Thymus (tissue), 11 donors: ENCODE data around the gene HS3ST1. TPM values are rescaled to one million over a fixed set of nuclear protein-coding genes. Genes with fewer than 3 reads are reported as not detected.

Experiments
- DNase-seq, 9 donors: peaks; one replicate each; pipeline ENCODE4 v3.0.0-alpha.2; 2013; ENCODE audit warnings: low spot score in 9 of 9, low read depth in 6 of 9, missing footprints in 1 of 9
- H3K27ac ChIP-seq, 2 donors: one replicate each; pipeline ENCODE4 v1.5.1; 2013; ENCODE audit warnings: control low read depth in 1 of 2, low read depth in 1 of 2, low read length in 1 of 2, mild to moderate bottlenecking in 1 of 2, moderate library complexity in 1 of 2
- H3K27me3 ChIP-seq, 2 donors: one replicate each; pipeline ENCODE4 v1.5.1; 2013; ENCODE audit warnings: low read length in 1 of 2; ENCODE audit not compliant: control insufficient read depth in 2 of 2, insufficient read depth in 1 of 2
- H3K36me3 ChIP-seq, 2 donors: one replicate each; pipeline ENCODE4 v1.5.1; 2013; ENCODE audit warnings: low read length in 1 of 2, mild to moderate bottlenecking in 1 of 2, moderate library complexity in 1 of 2; ENCODE audit not compliant: control insufficient read depth in 2 of 2, insufficient read depth in 2 of 2
- H3K4me1 ChIP-seq, 2 donors: one replicate each; pipeline ENCODE4 v1.5.1; 2013; ENCODE audit warnings: low read length in 2 of 2; ENCODE audit not compliant: control insufficient read depth in 2 of 2, insufficient read depth in 2 of 2
- H3K4me3 ChIP-seq, 2 donors: one replicate each; pipeline ENCODE4 v1.5.1; 2013; ENCODE audit warnings: low read length in 2 of 2, control low read depth in 1 of 2, mild to moderate bottlenecking in 1 of 2
- H3K9me3 ChIP-seq, 2 donors: one replicate each; pipeline ENCODE4 v1.5.1; 2013; ENCODE audit warnings: low read length in 1 of 2, mild to moderate bottlenecking in 1 of 2; ENCODE audit not compliant: control insufficient read depth in 2 of 2, insufficient read depth in 1 of 2
- WGBS: extraction: QIAGEN DNeasy Blood & Tissue Kit; methylation state at CpG from one replicate; pipeline ENCODE4 v1.1.7; 2013; 5-methylcytosine and 5-hydroxymethylcytosine counted together
- polyA plus RNA-seq: library from polyadenylated mRNA; stranded (reverse); fragments of 200-250 nt; gene quantifications from one replicate; pipeline ENCODE4 v1.2.3, GENCODE V29; 2013
- total RNA-seq: library from RNA; stranded (reverse); fragments of 120-200 nt; gene quantifications from one replicate; pipeline ENCODE4 v1.2.4, GENCODE V29; 2013
- donor health status: healthy.

HS3ST1 gene
- total and polyA plus RNA-seq, 2 donors: 0.89 to 1.5 TPM

DNA sequence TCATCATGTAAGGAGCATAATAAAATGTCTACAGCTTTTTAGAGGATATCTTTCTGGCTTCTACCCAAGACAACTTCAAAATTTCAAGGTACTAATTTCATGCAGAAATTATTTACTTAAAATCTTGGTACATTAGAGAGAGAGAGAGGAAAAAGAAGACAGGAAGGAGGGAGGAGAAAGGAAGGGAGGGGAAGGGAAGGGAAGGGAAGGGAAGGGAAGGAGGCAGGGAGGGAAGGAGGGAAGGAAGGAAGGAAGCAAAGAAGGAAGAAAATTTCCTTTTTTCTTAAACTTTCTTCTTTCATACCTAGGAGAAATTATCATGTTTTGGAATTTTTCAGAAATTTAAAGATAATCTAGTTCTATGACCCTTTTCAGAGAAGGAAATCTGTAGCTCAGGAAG lies 61.8 kb downstream of the HS3ST1 start:
- peaks cover 0 to 16% of the 10 kb centered on the region in 2 donors for H3K27me3 ChIP-seq
- H3K4me3 ChIP-seq: no peak overlapping the region
- no peak for DNase-seq
- H3K4me1 ChIP-seq: peaks cover 0 to 3% of the 10 kb centered on the region in 2 donors
- no peaks in the 10 kb centered on the region for H3K36me3 ChIP-seq
- peaks cover 0 to 3% of the 10 kb centered on the region in 2 donors for H3K9me3 ChIP-seq
- H3K27ac ChIP-seq: no peak overlapping the region

- no peak for DNase-seq
- H3K4me3 ChIP-seq: no peak overlapping the region
- H3K36me3 ChIP-seq: no peaks in the 10 kb centered on the region
- H3K9me3 ChIP-seq: peaks cover 0 to 3% of the 10 kb centered on the region in 2 donors
- peaks cover 0 to 16% of the 10 kb centered on the region in 2 donors for H3K27me3 ChIP-seq
- no peak overlapping the region for H3K27ac ChIP-seq
- H3K4me1 ChIP-seq: peaks cover 0 to 3% of the 10 kb centered on the region in 2 donors
These were observed 63.7 kb downstream of the HS3ST1 start for GRCh38 chr4:11365039-11365438.

GRCh38 chr4:11359591-11359990 lies 69.1 kb downstream of the HS3ST1 start:
- Histone ChIP-seq H3K36me3 (no peaks in the 10 kb centered on the region), H3K9me3 (no peaks in the 10 kb centered on the region), H3K4me1 (no peaks in the 10 kb centered on the region), H3K4me3 (no peak overlapping the region), H3K27me3 (no peaks in the 10 kb centered on the region), H3K27ac (no peak overlapping the region)
- no peak for DNase-seq

GRCh38 chr4:11355226-11355625 lies 73.5 kb downstream of the HS3ST1 start:
- Histone ChIP-seq H3K4me3 (no peak overlapping the region), H3K36me3 (no peaks in the 10 kb centered on the region), H3K9me3 (no peaks in the 10 kb centered on the region), H3K4me1 (no peaks in the 10 kb centered on the region), H3K27ac (no peak overlapping the region), H3K27me3 (no peaks in the 10 kb centered on the region)
- DNase-seq: no peak
- WGBS: 92% methylated on average over 8 of the region's 8 CpGs

DNA sequence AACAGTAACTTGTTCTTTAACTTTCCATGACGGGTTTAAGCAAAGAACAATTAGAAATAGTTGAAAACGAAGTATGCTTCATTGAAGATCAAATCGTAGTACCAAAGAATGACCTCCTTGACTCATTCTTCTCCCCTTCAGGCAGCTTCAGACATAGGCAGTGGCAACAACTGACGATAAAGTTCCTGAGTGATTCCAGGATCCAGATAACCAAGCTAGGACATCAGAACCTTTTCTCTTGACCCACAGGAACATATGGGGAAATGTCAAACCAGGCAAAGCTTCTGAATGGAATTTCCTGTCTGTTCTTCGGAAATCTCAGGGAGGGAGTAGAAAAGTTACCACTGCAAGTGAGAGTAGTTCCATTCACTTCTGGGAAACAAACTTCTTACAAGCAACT lies 74.2 kb downstream of the HS3ST1 start:
- Histone ChIP-seq H3K27ac (no peak overlapping the region), H3K4me1 (no peaks in the 10 kb centered on the region), H3K9me3 (no peaks in the 10 kb centered on the region), H3K4me3 (no peak overlapping the region), H3K36me3 (no peaks in the 10 kb centered on the region), H3K27me3 (no peaks in the 10 kb centered on the region)
- 97% methylated on average over 5 of the region's 5 CpGs for WGBS
- DNase-seq: no peak

DNA sequence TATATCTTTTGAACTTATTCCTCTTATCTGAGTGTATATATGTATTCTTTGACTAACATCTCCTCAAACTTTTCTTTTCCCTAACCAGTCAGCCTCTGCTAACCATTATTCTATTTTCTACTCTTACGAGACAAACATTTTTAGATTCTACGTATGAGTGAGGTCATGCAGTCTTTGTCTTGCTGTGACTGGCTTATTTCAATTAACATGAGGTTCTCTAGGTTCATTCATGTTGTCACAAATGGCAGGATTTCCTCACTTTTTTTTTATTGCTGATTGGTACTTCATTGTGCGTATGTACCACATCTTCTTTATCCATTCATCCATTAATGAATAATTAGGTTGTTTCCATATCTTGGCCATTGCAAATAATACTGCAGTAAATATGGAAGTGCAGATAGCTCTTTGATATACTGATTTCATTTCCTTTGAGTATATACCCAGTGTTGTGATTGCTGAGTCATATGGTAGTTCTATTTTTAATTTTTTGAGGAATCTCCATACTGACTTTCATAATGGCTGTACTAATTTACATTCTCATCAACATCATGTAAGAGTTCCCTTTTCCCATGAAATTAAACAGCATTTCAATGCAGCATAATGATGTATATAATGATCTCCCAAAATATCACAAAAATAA lies 80.1 kb downstream of the HS3ST1 start:
- WGBS: 98% methylated on average over 3 of the region's 3 CpGs
- no peaks in the 10 kb centered on the region for H3K9me3 ChIP-seq
- no peaks in the 10 kb centered on the region for H3K4me1 ChIP-seq
- no peaks in the 10 kb centered on the region for H3K27me3 ChIP-seq
- DNase-seq: no peak
- H3K4me3 ChIP-seq: no peak overlapping the region
- H3K27ac ChIP-seq: no peak overlapping the region
- H3K36me3 ChIP-seq: no peaks in the 10 kb centered on the region

DNA sequence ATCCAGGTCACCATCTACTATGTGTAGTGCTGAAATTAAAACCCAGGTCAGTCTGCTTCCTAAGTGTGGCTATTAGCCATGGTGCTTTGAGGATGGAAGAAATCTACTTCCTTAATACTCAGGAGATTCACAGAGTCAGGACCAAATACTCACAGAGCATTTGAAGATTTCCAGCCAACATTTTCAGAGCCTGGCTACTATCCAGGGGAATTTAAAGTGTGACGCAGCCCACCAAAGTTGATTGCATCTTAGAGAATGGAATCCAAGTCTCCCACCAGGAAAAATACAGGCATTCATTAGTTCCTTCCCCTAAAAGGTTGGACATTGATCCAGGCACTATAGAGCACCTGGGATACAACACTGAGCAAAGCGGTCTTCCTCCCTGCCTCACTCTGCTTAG lies 83.8 kb downstream of the HS3ST1 start:
- H3K4me1 ChIP-seq: peaks cover 5 to 6% of the 10 kb centered on the region in 2 donors
- H3K4me3 ChIP-seq: no peak overlapping the region
- no peaks in the 10 kb centered on the region for H3K27me3 ChIP-seq
- H3K36me3 ChIP-seq: no peaks in the 10 kb centered on the region
- H3K9me3 ChIP-seq: no peaks in the 10 kb centered on the region
- 98% methylated on average over 2 of the region's 2 CpGs for WGBS
- no peak for DNase-seq
- H3K27ac ChIP-seq: no peak overlapping the region

- Histone ChIP-seq H3K4me3 (no peak overlapping the region), H3K27ac (no peak overlapping the region), H3K4me1 (peaks cover 13 to 19% of the 10 kb centered on the region in 2 donors), H3K9me3 (no peaks in the 10 kb centered on the region), H3K27me3 (no peaks in the 10 kb centered on the region), H3K36me3 (no peaks in the 10 kb centered on the region)
- 98% methylated on average over 4 of the region's 4 CpGs for WGBS
- no peak for DNase-seq
These were observed 85.2 kb downstream of the HS3ST1 start for GRCh38 chr4:11343536-11343935.
